Stimulated activated effector memory CD8-positive, alpha-beta T cell treated with anti-CD3 and anti-CD28 coated beads, Interleukin-12 subunit alpha, Interleukin-12 subunit beta, amount 100 ng/mL, for 72 hours (primary cell): ENCODE results near the gene HEBP2.
"Not testable (repeated sequence)": the region's sequence is repeated elsewhere in the genome, so short reads cannot be mapped to it uniquely, and the experiment has no call there.

Experiments used
- ATAC-seq: fragments of 150-1000 bp; cut with Tn5 transposase; 2 replicates; pipeline ENCODE4 v1.10.0; 2021
- DNase-seq, 2 donors: peaks; one replicate each; pipeline ENCODE4 v3.0.0; 2021 to 2022; ENCODE audit warnings: low spot score in 2 of 2
- H3K27ac Mint-ChIP-seq: one replicate; pipeline ENCODE4 v1.8.0; 2022; ENCODE audit warnings: mild to moderate bottlenecking, mixed read lengths
- H3K36me3 Mint-ChIP-seq: one replicate; pipeline ENCODE4 v1.8.0; 2022; ENCODE audit warnings: mild to moderate bottlenecking, mixed read lengths
- H3K4me1 Mint-ChIP-seq: one replicate; pipeline ENCODE4 v1.8.0; 2022; ENCODE audit warnings: mixed read lengths
- H3K4me3 Mint-ChIP-seq: one replicate; pipeline ENCODE4 v1.8.0; 2022; ENCODE audit warnings: mild to moderate bottlenecking, mixed read lengths
- H3K9me3 Mint-ChIP-seq: one replicate; pipeline ENCODE4 v1.8.0; 2022; ENCODE audit warnings: mixed read lengths

HEBP2 gene

GRCh38 chr6:138403801-138404665 is at the start of gene HEBP2:
TSS of gene HEBP2 (plus strand) at chr6:138404223. CDS start at chr6:138404496, 273 bp downstream.
- ATAC-seq (peak; percentile 91), DNase-seq (peak; percentile 76 to 94)
- H3K9me3 Mint-ChIP-seq, result no peaks in the 10 kb centered on the region
- H3K4me3 Mint-ChIP-seq, result peak within 1 kb of the TSS; percentile 73
- H3K4me1 Mint-ChIP-seq, result peaks cover 12% of the 10 kb centered on the region
- peak within 1 kb of the TSS; percentile 54 for H3K27ac Mint-ChIP-seq
- peaks cover 33% of the 10 kb centered on the region for H3K36me3 Mint-ChIP-seq

GRCh38 chr6:138357928-138358327 is 46.1 kb upstream of the HEBP2 start:
- no peaks in the 10 kb centered on the region for H3K4me1 Mint-ChIP-seq
- no peak for ATAC-seq

GRCh38 chr6:138368684-138369083 is 35.3 kb upstream of the HEBP2 start:
- not testable (repeated sequence) for DNase-seq, H3K4me3 Mint-ChIP-seq, H3K36me3 Mint-ChIP-seq, H3K4me1 Mint-ChIP-seq, H3K27ac Mint-ChIP-seq, ATAC-seq, H3K9me3 Mint-ChIP-seq

More at GRCh38 chr6:138357928-138358327, 46.1 kb upstream of the HEBP2 start:
- no peak overlapping the region for H3K4me3 Mint-ChIP-seq
- no peak overlapping the region for H3K27ac Mint-ChIP-seq
- no peak for DNase-seq
- no peaks in the 10 kb centered on the region for H3K9me3 Mint-ChIP-seq
- H3K36me3 Mint-ChIP-seq, result no peaks in the 10 kb centered on the region

- ATAC-seq, result no peak
- H3K27ac Mint-ChIP-seq, result no peak overlapping the region
- no peaks in the 10 kb centered on the region for H3K9me3 Mint-ChIP-seq
- H3K4me3 Mint-ChIP-seq, result no peak overlapping the region
- H3K4me1 Mint-ChIP-seq, result no peaks in the 10 kb centered on the region
- H3K36me3 Mint-ChIP-seq, result no peaks in the 10 kb centered on the region
- DNase-seq, result no peak
These were observed 33.2 kb upstream of the HEBP2 start for GRCh38 chr6:138370631-138371451.

- Mint-ChIP-seq H3K4me1 (no peaks in the 10 kb centered on the region), H3K27ac (no peak overlapping the region), H3K9me3 (no peaks in the 10 kb centered on the region), H3K4me3 (no peak overlapping the region), H3K36me3 (no peaks in the 10 kb centered on the region)
- DNase-seq, result no peak
- ATAC-seq, result no peak
These were observed 32.6 kb upstream of the HEBP2 start for GRCh38 chr6:138371452-138371711.

GRCh38 chr6:138371720-138372119 is 32.3 kb upstream of the HEBP2 start:
- Mint-ChIP-seq H3K4me3 (no peak overlapping the region), H3K9me3 (no peaks in the 10 kb centered on the region), H3K27ac (no peak overlapping the region), H3K36me3 (no peaks in the 10 kb centered on the region), H3K4me1 (no peaks in the 10 kb centered on the region)
- DNase-seq (no peak), ATAC-seq (no peak)

- peak; percentile 57 for ATAC-seq
- Mint-ChIP-seq H3K27ac (no peak overlapping the region), H3K36me3 (no peaks in the 10 kb centered on the region), H3K4me1 (no peaks in the 10 kb centered on the region), H3K9me3 (no peaks in the 10 kb centered on the region), H3K4me3 (no peak overlapping the region)
- DNase-seq, result no peak
These were observed 31.1 kb upstream of the HEBP2 start for GRCh38 chr6:138372711-138373463.

- Mint-ChIP-seq H3K4me1 (no peaks in the 10 kb centered on the region), H3K36me3 (no peaks in the 10 kb centered on the region), H3K27ac (no peak overlapping the region), H3K9me3 (no peaks in the 10 kb centered on the region), H3K4me3 (no peak overlapping the region)
- ATAC-seq (no peak), DNase-seq (no peak)
These were observed 29.8 kb upstream of the HEBP2 start for GRCh38 chr6:138374230-138374629.

- H3K4me3 Mint-ChIP-seq, result no peak overlapping the region
- H3K4me1 Mint-ChIP-seq, result no peaks in the 10 kb centered on the region
- H3K9me3 Mint-ChIP-seq, result no peaks in the 10 kb centered on the region
- no peak overlapping the region for H3K27ac Mint-ChIP-seq
- no peaks in the 10 kb centered on the region for H3K36me3 Mint-ChIP-seq
- no peak for DNase-seq
- no peak for ATAC-seq
These were observed 29.2 kb upstream of the HEBP2 start for GRCh38 chr6:138374815-138375214.

GRCh38 chr6:138377042-138377441 is 27.0 kb upstream of the HEBP2 start:
- ATAC-seq, result no peak
- Mint-ChIP-seq H3K27ac (no peak overlapping the region), H3K4me3 (no peak overlapping the region), H3K4me1 (no peaks in the 10 kb centered on the region), H3K9me3 (no peaks in the 10 kb centered on the region), H3K36me3 (no peaks in the 10 kb centered on the region)
- DNase-seq, result no peak

GRCh38 chr6:138377844-138378243 is 26.2 kb upstream of the HEBP2 start, which contains the start of gene SMIM28:
TSS of gene SMIM28 (plus strand) at chr6:138377905. CDS start at chr6:138378073, 168 bp downstream.
- no peak for DNase-seq

GRCh38 chr6:138378463-138378862 is 25.6 kb upstream of the HEBP2 start:
- Mint-ChIP-seq H3K27ac (no peak overlapping the region), H3K9me3 (no peaks in the 10 kb centered on the region)

More at GRCh38 chr6:138377844-138378243, 26.2 kb upstream of the HEBP2 start, which contains the start of gene SMIM28:
- no peak within 1 kb of the TSS for H3K4me3 Mint-ChIP-seq
- H3K27ac Mint-ChIP-seq, result no peak within 1 kb of the TSS
- no peak for ATAC-seq
- no peaks in the 10 kb centered on the region for H3K36me3 Mint-ChIP-seq
- H3K9me3 Mint-ChIP-seq, result no peaks in the 10 kb centered on the region
- H3K4me1 Mint-ChIP-seq, result no peaks in the 10 kb centered on the region

GRCh38 chr6:138382498-138383265 is 21.3 kb upstream of the HEBP2 start:
- no peaks in the 10 kb centered on the region for H3K9me3 Mint-ChIP-seq
- no peak for DNase-seq
- H3K4me1 Mint-ChIP-seq, result no peaks in the 10 kb centered on the region
- H3K27ac Mint-ChIP-seq, result no peak overlapping the region
- no peaks in the 10 kb centered on the region for H3K36me3 Mint-ChIP-seq
- ATAC-seq, result peak; percentile 26
- no peak overlapping the region for H3K4me3 Mint-ChIP-seq

More at GRCh38 chr6:138378463-138378862, 25.6 kb upstream of the HEBP2 start:
- H3K36me3 Mint-ChIP-seq, result no peaks in the 10 kb centered on the region
- DNase-seq (no peak), ATAC-seq (no peak)
- H3K4me1 Mint-ChIP-seq, result no peaks in the 10 kb centered on the region
- no peak overlapping the region for H3K4me3 Mint-ChIP-seq

- ATAC-seq, result no peak
- no peaks in the 10 kb centered on the region for H3K36me3 Mint-ChIP-seq
- no peaks in the 10 kb centered on the region for H3K4me1 Mint-ChIP-seq
- no peak for DNase-seq
- no peaks in the 10 kb centered on the region for H3K9me3 Mint-ChIP-seq
- H3K4me3 Mint-ChIP-seq, result no peak overlapping the region
- H3K27ac Mint-ChIP-seq, result no peak overlapping the region
These were observed 20.2 kb upstream of the HEBP2 start for GRCh38 chr6:138383776-138384175.
